Measurements from ENCODE around the gene HEATR5B. TPM values are rescaled to one million over a fixed set of nuclear protein-coding genes. Genes with fewer than 3 reads are reported as not detected.
"Not testable (repeated sequence)": the region's sequence is repeated elsewhere in the genome, so short reads cannot be mapped to it uniquely, and the experiment has no call there.

Gene HEATR5B
- total RNA-seq, 1 experiment from 2014 or later = 13.1 TPM

- no peaks in the 10 kb centered on the region for H3K36me3 ChIP-seq (ENCODE audit: insufficient read depth, low read length, poor library complexity, severe bottlenecking)
- H3K4me1 ChIP-seq (ENCODE audit: insufficient read depth, low read length, poor library complexity, severe bottlenecking) = no peaks in the 10 kb centered on the region
- no peak overlapping the region for H3K27ac ChIP-seq (ENCODE audit: low read depth, low read length, poor library complexity, severe bottlenecking)
- no peak for DNase-seq (ENCODE audit: low spot score)
- H3K27me3 ChIP-seq (replicated peaks; ENCODE audit: insufficient read depth, low read depth, low read length, poor library complexity) = no peaks in the 10 kb centered on the region
- CTCF ChIA-PET = no interaction called here
- H3K4me3 ChIP-seq (ENCODE audit: low read depth, low read length, poor library complexity, severe bottlenecking) = no peak overlapping the region
- H3K9me3 ChIP-seq (ENCODE audit: low read depth, low read length, poor library complexity, severe bottlenecking) = no peaks in the 10 kb centered on the region
- POLR2A ChIA-PET (ENCODE audit: low non-redundant PET) = no interaction called here
- intact Hi-C loops (cut with micrococcal nuclease; ENCODE audit: unreplicated experiment) = no loop called here
- no TSS peak for BruUV-seq (replicated peaks)
- TF ChIP-seq EZH2 (IDR thresholded peaks at IDR 0.05; ENCODE audit: borderline replicate concordance, low read depth, low read length, poor library complexity, severe bottlenecking) = no peak
- no peak for TF ChIP-seq CTCF (conservative IDR thresholded peaks at IDR 0.05; ENCODE audit: low read depth, low read length)
These were observed 102.3 kb downstream of the HEATR5B start for GRCh38 chr2:36981911-36982310.

GRCh38 chr2:36979007-36979406 is 105.2 kb downstream of the HEATR5B start:
- H3K27ac ChIP-seq (ENCODE audit: low read depth, low read length, poor library complexity, severe bottlenecking); H3K36me3 ChIP-seq (ENCODE audit: insufficient read depth, low read length, poor library complexity, severe bottlenecking); intact Hi-C loops (cut with micrococcal nuclease; ENCODE audit: unreplicated experiment); DNase-seq (ENCODE audit: low spot score); H3K27me3 ChIP-seq (replicated peaks; ENCODE audit: insufficient read depth, low read depth, low read length, poor library complexity); H3K9me3 ChIP-seq (ENCODE audit: low read depth, low read length, poor library complexity, severe bottlenecking); CTCF ChIA-PET; H3K4me3 ChIP-seq (ENCODE audit: low read depth, low read length, poor library complexity, severe bottlenecking); H3K4me1 ChIP-seq (ENCODE audit: insufficient read depth, low read length, poor library complexity, severe bottlenecking); BruUV-seq (replicated peaks); POLR2A ChIA-PET (ENCODE audit: low non-redundant PET): not testable (repeated sequence)

GRCh38 chr2:36976065-36976464 is 108.1 kb downstream of the HEATR5B start:
- TF ChIP-seq CTCF (conservative IDR thresholded peaks at IDR 0.05; ENCODE audit: low read depth, low read length) (no peak), EZH2 (IDR thresholded peaks at IDR 0.05; ENCODE audit: borderline replicate concordance, low read depth, low read length, poor library complexity, severe bottlenecking) (no peak)
- POLR2A ChIA-PET (ENCODE audit: low non-redundant PET) = no interaction called here
- intact Hi-C loops (cut with micrococcal nuclease; ENCODE audit: unreplicated experiment) = no loop called here
- Histone ChIP-seq H3K4me3 (ENCODE audit: low read depth, low read length, poor library complexity, severe bottlenecking) (no peak overlapping the region), H3K4me1 (ENCODE audit: insufficient read depth, low read length, poor library complexity, severe bottlenecking) (no peaks in the 10 kb centered on the region), H3K9me3 (ENCODE audit: low read depth, low read length, poor library complexity, severe bottlenecking) (no peaks in the 10 kb centered on the region), H3K27me3 (replicated peaks; ENCODE audit: insufficient read depth, low read depth, low read length, poor library complexity) (no peaks in the 10 kb centered on the region), H3K27ac (ENCODE audit: low read depth, low read length, poor library complexity, severe bottlenecking) (no peak overlapping the region), H3K36me3 (ENCODE audit: insufficient read depth, low read length, poor library complexity, severe bottlenecking) (no peaks in the 10 kb centered on the region)
- DNase-seq (ENCODE audit: low spot score) = no peak
- BruUV-seq (replicated peaks) = no TSS peak
- CTCF ChIA-PET = no interaction called here

GRCh38 chr2:36975306-36975705 is 108.9 kb downstream of the HEATR5B start:
- Histone ChIP-seq H3K27me3 (replicated peaks; ENCODE audit: insufficient read depth, low read depth, low read length, poor library complexity) (no peaks in the 10 kb centered on the region), H3K4me1 (ENCODE audit: insufficient read depth, low read length, poor library complexity, severe bottlenecking) (no peaks in the 10 kb centered on the region), H3K9me3 (ENCODE audit: low read depth, low read length, poor library complexity, severe bottlenecking) (no peaks in the 10 kb centered on the region), H3K27ac (ENCODE audit: low read depth, low read length, poor library complexity, severe bottlenecking) (no peak overlapping the region), H3K36me3 (ENCODE audit: insufficient read depth, low read length, poor library complexity, severe bottlenecking) (no peaks in the 10 kb centered on the region), H3K4me3 (ENCODE audit: low read depth, low read length, poor library complexity, severe bottlenecking) (no peak overlapping the region)
- CTCF ChIA-PET = no interaction called here
- intact Hi-C loops (cut with micrococcal nuclease; ENCODE audit: unreplicated experiment) = no loop called here
- TF ChIP-seq EZH2 (IDR thresholded peaks at IDR 0.05; ENCODE audit: borderline replicate concordance, low read depth, low read length, poor library complexity, severe bottlenecking) = no peak
- no peak for TF ChIP-seq CTCF (conservative IDR thresholded peaks at IDR 0.05; ENCODE audit: low read depth, low read length)
- BruUV-seq (replicated peaks) = no TSS peak
- POLR2A ChIA-PET (ENCODE audit: low non-redundant PET) = interaction anchor here (0.7 kb wide), 1 partner anchor 96 kb away, joined by 3 read pairs; no protein-coding TSS in a partner anchor
- no peak for DNase-seq (ENCODE audit: low spot score)

Measured in A673 (cell line).